ENCODE data around the gene EGR4.

Gene EGR4

DNA sequence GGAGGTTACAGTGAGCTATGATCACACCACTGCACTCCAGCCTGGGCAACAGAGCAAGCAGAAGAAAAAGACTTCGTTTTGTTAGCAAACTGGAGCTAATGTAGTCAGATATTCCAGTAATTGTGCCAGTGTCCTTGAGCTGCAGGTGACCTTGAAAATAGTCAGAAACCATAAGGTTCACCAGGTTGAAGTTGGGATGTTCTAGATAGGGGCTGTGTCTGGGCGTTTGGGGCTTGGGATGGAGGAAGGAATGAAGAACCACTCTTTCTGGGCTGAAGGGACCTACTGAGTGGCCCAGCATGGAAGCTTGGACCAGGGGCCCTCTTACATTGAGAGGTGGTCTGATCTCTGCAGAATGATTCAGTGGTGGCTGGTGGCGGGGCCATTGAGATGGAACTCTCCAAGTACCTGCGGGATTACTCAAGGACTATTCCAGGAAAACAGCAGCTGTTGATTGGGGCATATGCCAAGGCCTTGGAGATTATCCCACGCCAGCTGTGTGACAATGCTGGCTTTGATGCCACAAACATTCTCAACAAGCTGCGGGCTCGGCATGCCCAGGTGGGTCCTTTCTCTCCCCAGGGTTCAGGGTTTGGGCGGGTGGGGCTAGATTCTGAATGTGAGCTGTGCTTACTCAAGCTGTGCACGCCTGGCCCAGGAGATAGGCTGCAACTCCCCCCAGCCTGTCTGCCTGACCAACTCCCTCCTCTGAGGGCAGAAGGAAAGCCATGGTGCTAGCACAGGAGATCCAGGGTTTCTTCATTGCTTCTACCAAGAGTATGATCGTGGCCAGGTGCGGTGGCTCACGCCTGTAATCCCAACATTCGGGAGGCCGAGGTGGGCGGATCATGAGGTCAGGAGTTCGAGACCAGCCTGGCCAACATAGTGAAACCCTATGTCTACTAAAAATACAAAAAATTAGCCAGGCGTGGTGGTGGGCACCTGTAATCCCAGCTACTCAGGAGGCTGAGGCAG lies 42.2 kb downstream of the EGR4 start:
- TF ChIP-seq, protein P1, sequence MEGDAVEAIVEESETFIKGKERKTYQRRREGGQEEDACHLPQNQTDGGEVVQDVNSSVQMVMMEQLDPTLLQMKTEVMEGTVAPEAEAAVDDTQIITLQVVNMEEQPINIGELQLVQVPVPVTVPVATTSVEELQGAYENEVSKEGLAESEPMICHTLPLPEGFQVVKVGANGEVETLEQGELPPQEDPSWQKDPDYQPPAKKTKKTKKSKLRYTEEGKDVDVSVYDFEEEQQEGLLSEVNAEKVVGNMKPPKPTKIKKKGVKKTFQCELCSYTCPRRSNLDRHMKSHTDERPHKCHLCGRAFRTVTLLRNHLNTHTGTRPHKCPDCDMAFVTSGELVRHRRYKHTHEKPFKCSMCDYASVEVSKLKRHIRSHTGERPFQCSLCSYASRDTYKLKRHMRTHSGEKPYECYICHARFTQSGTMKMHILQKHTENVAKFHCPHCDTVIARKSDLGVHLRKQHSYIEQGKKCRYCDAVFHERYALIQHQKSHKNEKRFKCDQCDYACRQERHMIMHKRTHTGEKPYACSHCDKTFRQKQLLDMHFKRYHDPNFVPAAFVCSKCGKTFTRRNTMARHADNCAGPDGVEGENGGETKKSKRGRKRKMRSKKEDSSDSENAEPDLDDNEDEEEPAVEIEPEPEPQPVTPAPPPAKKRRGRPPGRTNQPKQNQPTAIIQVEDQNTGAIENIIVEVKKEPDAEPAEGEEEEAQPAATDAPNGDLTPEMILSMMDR (IDR thresholded peaks at IDR 0.05; ENCODE audit: low read depth, low read length, poor library complexity, severe bottlenecking): no peak
- TF ChIP-seq EZH2phosphoT487 (IDR thresholded peaks at IDR 0.05; ENCODE audit: borderline replicate concordance, low read length): no peak
- H3K27me3 ChIP-seq (ENCODE audit: control insufficient read depth, low read length): no peaks in the 10 kb centered on the region
- H3K36me3 ChIP-seq (ENCODE audit: control insufficient read depth, low read length): peaks cover 93% of the 10 kb centered on the region
- H3F3A ChIP-seq (ENCODE audit: control insufficient read depth, insufficient read depth): peaks cover 32% of the 10 kb centered on the region
- H3K4me2 ChIP-seq (ENCODE audit: low read length): no peak overlapping the region
- peaks cover 7% of the 10 kb centered on the region; the same call in 1 of the 2 replicates for H4K20me1 ChIP-seq (ENCODE audit: control insufficient read depth, insufficient read depth, low read depth, low read length)
- no peaks in the 10 kb centered on the region for H3K9me3 ChIP-seq (ENCODE audit: control insufficient read depth, insufficient read depth, low read length)
- H3K9me2 ChIP-seq (replicated peaks; ENCODE audit: control insufficient read depth, low read length): no peaks in the 10 kb centered on the region
- H3K4me3 ChIP-seq (ENCODE audit: low read length): no peak overlapping the region
- H3K79me2 ChIP-seq (ENCODE audit: control insufficient read depth, low read length): peaks cover 6% of the 10 kb centered on the region
- no peak overlapping the region for H3K27ac ChIP-seq (ENCODE audit: low read depth, low read length)
- no peaks in the 10 kb centered on the region for H3K4me1 ChIP-seq (ENCODE audit: control insufficient read depth, low read length)

DNA sequence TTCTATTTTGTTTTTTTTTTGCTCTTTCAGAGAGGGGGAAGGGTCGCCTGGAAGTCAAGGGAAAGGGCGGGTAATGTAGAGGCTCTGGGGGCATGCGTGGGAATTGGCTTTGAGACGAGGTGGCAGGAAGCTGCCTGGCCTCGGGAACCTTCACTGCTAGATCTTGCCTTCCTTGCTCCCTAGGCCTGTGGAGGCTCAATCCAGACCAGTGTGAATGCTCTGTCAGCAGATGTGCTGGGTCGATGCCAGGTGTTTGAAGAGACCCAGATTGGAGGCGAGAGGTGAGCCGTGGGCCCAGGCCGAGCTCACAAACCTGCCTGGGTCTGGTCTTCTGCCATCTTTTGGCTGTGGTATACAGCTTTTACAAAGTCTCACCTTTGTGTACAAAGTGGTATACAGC lies 43.7 kb downstream of the EGR4 start:
- Histone ChIP-seq H3K79me2 (ENCODE audit: control insufficient read depth, low read length) (peaks cover 19% of the 10 kb centered on the region), H3K36me3 (ENCODE audit: control insufficient read depth, low read length) (peaks cover 93% of the 10 kb centered on the region), H3F3A (ENCODE audit: control insufficient read depth, insufficient read depth) (peaks cover 31% of the 10 kb centered on the region), H3K27me3 (ENCODE audit: control insufficient read depth, low read length) (no peaks in the 10 kb centered on the region), H3K9me3 (ENCODE audit: control insufficient read depth, insufficient read depth, low read length) (no peaks in the 10 kb centered on the region), H4K20me1 (ENCODE audit: control insufficient read depth, insufficient read depth, low read depth, low read length) (peaks cover 7% of the 10 kb centered on the region; the same call in 1 of the 2 replicates), H3K4me3 (ENCODE audit: low read length) (no peak overlapping the region), H3K27ac (ENCODE audit: low read depth, low read length) (no peak overlapping the region), H3K4me2 (ENCODE audit: low read length) (no peak overlapping the region), H3K4me1 (ENCODE audit: control insufficient read depth, low read length) (no peaks in the 10 kb centered on the region), H3K9me2 (replicated peaks; ENCODE audit: control insufficient read depth, low read length) (no peaks in the 10 kb centered on the region)
- TF ChIP-seq, protein P1 (IDR thresholded peaks at IDR 0.05; ENCODE audit: low read depth, low read length, poor library complexity, severe bottlenecking): no peak
- no peak for TF ChIP-seq EZH2phosphoT487 (IDR thresholded peaks at IDR 0.05; ENCODE audit: borderline replicate concordance, low read length)

DNA sequence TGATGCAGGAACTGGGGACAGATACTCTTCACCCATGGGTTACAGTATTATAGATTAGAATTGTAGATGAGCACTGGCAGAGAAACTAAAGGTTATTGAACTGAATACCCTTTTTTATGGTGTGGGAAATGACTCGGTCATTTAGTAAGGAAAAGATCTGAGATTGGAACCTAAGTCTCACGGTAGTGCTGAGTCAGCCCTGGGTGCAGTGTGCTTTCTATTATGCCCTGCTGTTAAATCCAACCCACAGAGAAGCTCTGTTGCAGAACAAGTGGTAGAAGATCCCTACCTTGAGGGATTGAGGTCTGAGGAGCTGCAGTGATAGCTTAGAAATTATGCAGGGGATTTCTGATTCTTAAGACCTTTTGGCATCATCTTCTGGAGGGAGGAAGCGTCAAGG lies 46.5 kb downstream of the EGR4 start:
- peaks cover 7% of the 10 kb centered on the region; the same call in 1 of the 2 replicates for H4K20me1 ChIP-seq (ENCODE audit: control insufficient read depth, insufficient read depth, low read depth, low read length)
- H3K9me2 ChIP-seq (replicated peaks; ENCODE audit: control insufficient read depth, low read length): no peaks in the 10 kb centered on the region
- H3K79me2 ChIP-seq (ENCODE audit: control insufficient read depth, low read length): peaks cover 43% of the 10 kb centered on the region
- peaks cover 92% of the 10 kb centered on the region for H3K36me3 ChIP-seq (ENCODE audit: control insufficient read depth, low read length)
- TF ChIP-seq, protein P1 (IDR thresholded peaks at IDR 0.05; ENCODE audit: low read depth, low read length, poor library complexity, severe bottlenecking): no peak
- TF ChIP-seq EZH2phosphoT487 (IDR thresholded peaks at IDR 0.05; ENCODE audit: borderline replicate concordance, low read length): no peak
- H3K4me3 ChIP-seq (ENCODE audit: low read length): no peak overlapping the region
- H3K27me3 ChIP-seq (ENCODE audit: control insufficient read depth, low read length): no peaks in the 10 kb centered on the region
- no peak overlapping the region for H3K4me2 ChIP-seq (ENCODE audit: low read length)
- H3K4me1 ChIP-seq (ENCODE audit: control insufficient read depth, low read length): no peaks in the 10 kb centered on the region
- H3K9me3 ChIP-seq (ENCODE audit: control insufficient read depth, insufficient read depth, low read length): no peaks in the 10 kb centered on the region
- H3K27ac ChIP-seq (ENCODE audit: low read depth, low read length): no peak overlapping the region
- H3F3A ChIP-seq (ENCODE audit: control insufficient read depth, insufficient read depth): peaks cover 4% of the 10 kb centered on the region; the same call in 1 of the 2 replicates
